ENCODE measurements around the gene AQR.

Gene AQR

GRCh38 chr15:34914317-34914716, 55.2 kb downstream of the AQR start:
- Histone ChIP-seq H3K4me1 (ENCODE audit: control insufficient read depth, insufficient read depth, low read length) (no peaks in the 10 kb centered on the region), H3K36me3 (ENCODE audit: control insufficient read depth, insufficient read depth, low read length) (peaks cover 95% of the 10 kb centered on the region), H3K27me3 (ENCODE audit: control insufficient read depth, insufficient read depth, low read length) (no peaks in the 10 kb centered on the region), H3K27ac (ENCODE audit: low read depth, low read length) (no peak overlapping the region), H3K9ac (ENCODE audit: low read depth, low read length) (no peak overlapping the region), H3K4me3 (ENCODE audit: low read depth, low read length) (no peak overlapping the region), H3K9me3 (ENCODE audit: control insufficient read depth, insufficient read depth, low read length) (no peaks in the 10 kb centered on the region)

- Histone ChIP-seq H3K9ac (ENCODE audit: low read depth, low read length) (no peak overlapping the region), H3K4me3 (ENCODE audit: low read depth, low read length) (no peak overlapping the region), H3K4me1 (ENCODE audit: control insufficient read depth, insufficient read depth, low read length) (no peaks in the 10 kb centered on the region), H3K36me3 (ENCODE audit: control insufficient read depth, insufficient read depth, low read length) (peaks cover 96% of the 10 kb centered on the region), H3K9me3 (ENCODE audit: control insufficient read depth, insufficient read depth, low read length) (no peaks in the 10 kb centered on the region), H3K27ac (ENCODE audit: low read depth, low read length) (no peak overlapping the region), H3K27me3 (ENCODE audit: control insufficient read depth, insufficient read depth, low read length) (no peaks in the 10 kb centered on the region)
Measured at GRCh38 chr15:34905047-34905446, 64.5 kb downstream of the AQR start.

GRCh38 chr15:34904527-34904926, 65.0 kb downstream of the AQR start:
- Histone ChIP-seq H3K27me3 (ENCODE audit: control insufficient read depth, insufficient read depth, low read length) (no peaks in the 10 kb centered on the region), H3K36me3 (ENCODE audit: control insufficient read depth, insufficient read depth, low read length) (peaks cover 96% of the 10 kb centered on the region), H3K27ac (ENCODE audit: low read depth, low read length) (no peak overlapping the region), H3K9me3 (ENCODE audit: control insufficient read depth, insufficient read depth, low read length) (no peaks in the 10 kb centered on the region), H3K9ac (ENCODE audit: low read depth, low read length) (no peak overlapping the region), H3K4me3 (ENCODE audit: low read depth, low read length) (no peak overlapping the region), H3K4me1 (ENCODE audit: control insufficient read depth, insufficient read depth, low read length) (no peaks in the 10 kb centered on the region)

- H3K9ac ChIP-seq (ENCODE audit: low read depth, low read length) = no peak overlapping the region
- H3K4me1 ChIP-seq (ENCODE audit: control insufficient read depth, insufficient read depth, low read length) = no peaks in the 10 kb centered on the region
- H3K27ac ChIP-seq (ENCODE audit: low read depth, low read length) = no peak overlapping the region
- peaks cover 92% of the 10 kb centered on the region for H3K36me3 ChIP-seq (ENCODE audit: control insufficient read depth, insufficient read depth, low read length)
- H3K9me3 ChIP-seq (ENCODE audit: control insufficient read depth, insufficient read depth, low read length) = no peaks in the 10 kb centered on the region
- H3K27me3 ChIP-seq (ENCODE audit: control insufficient read depth, insufficient read depth, low read length) = no peaks in the 10 kb centered on the region
- H3K4me3 ChIP-seq (ENCODE audit: low read depth, low read length) = no peak overlapping the region
Measured at GRCh38 chr15:34900748-34901147, 68.8 kb downstream of the AQR start.

GRCh38 chr15:34896183-34896582, 73.4 kb downstream of the AQR start:
- H3K9ac ChIP-seq (ENCODE audit: low read depth, low read length) = no peak overlapping the region
- no peak overlapping the region for H3K27ac ChIP-seq (ENCODE audit: low read depth, low read length)
- no peaks in the 10 kb centered on the region for H3K4me1 ChIP-seq (ENCODE audit: control insufficient read depth, insufficient read depth, low read length)
- no peaks in the 10 kb centered on the region for H3K27me3 ChIP-seq (ENCODE audit: control insufficient read depth, insufficient read depth, low read length)
- no peak overlapping the region for H3K4me3 ChIP-seq (ENCODE audit: low read depth, low read length)
- H3K36me3 ChIP-seq (ENCODE audit: control insufficient read depth, insufficient read depth, low read length) = peaks cover 90% of the 10 kb centered on the region
- H3K9me3 ChIP-seq (ENCODE audit: control insufficient read depth, insufficient read depth, low read length) = peaks cover 20% of the 10 kb centered on the region

- Histone ChIP-seq H3K36me3 (ENCODE audit: control insufficient read depth, insufficient read depth, low read length) (peaks cover 89% of the 10 kb centered on the region), H3K27ac (ENCODE audit: low read depth, low read length) (no peak overlapping the region), H3K9ac (ENCODE audit: low read depth, low read length) (no peak overlapping the region), H3K4me1 (ENCODE audit: control insufficient read depth, insufficient read depth, low read length) (no peaks in the 10 kb centered on the region), H3K27me3 (ENCODE audit: control insufficient read depth, insufficient read depth, low read length) (no peaks in the 10 kb centered on the region), H3K9me3 (ENCODE audit: control insufficient read depth, insufficient read depth, low read length) (peaks cover 20% of the 10 kb centered on the region), H3K4me3 (ENCODE audit: low read depth, low read length) (no peak overlapping the region)
Measured at GRCh38 chr15:34893967-34894366, 75.6 kb downstream of the AQR start.

- H3K4me3 ChIP-seq (ENCODE audit: low read depth, low read length) = no peak overlapping the region
- H3K4me1 ChIP-seq (ENCODE audit: control insufficient read depth, insufficient read depth, low read length) = no peaks in the 10 kb centered on the region
- peaks cover 20% of the 10 kb centered on the region for H3K9me3 ChIP-seq (ENCODE audit: control insufficient read depth, insufficient read depth, low read length)
- no peak overlapping the region for H3K9ac ChIP-seq (ENCODE audit: low read depth, low read length)
- H3K27ac ChIP-seq (ENCODE audit: low read depth, low read length) = no peak overlapping the region
- H3K36me3 ChIP-seq (ENCODE audit: control insufficient read depth, insufficient read depth, low read length) = peaks cover 95% of the 10 kb centered on the region
- H3K27me3 ChIP-seq (ENCODE audit: control insufficient read depth, insufficient read depth, low read length) = no peaks in the 10 kb centered on the region
Measured at GRCh38 chr15:34892963-34893591, 76.5 kb downstream of the AQR start.

- no peak overlapping the region for H3K4me3 ChIP-seq (ENCODE audit: low read depth, low read length)
- H3K27me3 ChIP-seq (ENCODE audit: control insufficient read depth, insufficient read depth, low read length) = no peaks in the 10 kb centered on the region
- H3K27ac ChIP-seq (ENCODE audit: low read depth, low read length) = no peak overlapping the region
- H3K4me1 ChIP-seq (ENCODE audit: control insufficient read depth, insufficient read depth, low read length) = no peaks in the 10 kb centered on the region
- H3K9ac ChIP-seq (ENCODE audit: low read depth, low read length) = no peak overlapping the region
- H3K9me3 ChIP-seq (ENCODE audit: control insufficient read depth, insufficient read depth, low read length) = peaks cover 20% of the 10 kb centered on the region
- H3K36me3 ChIP-seq (ENCODE audit: control insufficient read depth, insufficient read depth, low read length) = peaks cover 89% of the 10 kb centered on the region
Measured at GRCh38 chr15:34890424-34890823, 79.1 kb downstream of the AQR start.

GRCh38 chr15:34889476-34889875, 80.1 kb downstream of the AQR start:
- Histone ChIP-seq H3K27ac (ENCODE audit: low read depth, low read length) (no peak overlapping the region), H3K27me3 (ENCODE audit: control insufficient read depth, insufficient read depth, low read length) (no peaks in the 10 kb centered on the region), H3K9ac (ENCODE audit: low read depth, low read length) (no peak overlapping the region), H3K4me1 (ENCODE audit: control insufficient read depth, insufficient read depth, low read length) (no peaks in the 10 kb centered on the region), H3K9me3 (ENCODE audit: control insufficient read depth, insufficient read depth, low read length) (peaks cover 20% of the 10 kb centered on the region), H3K36me3 (ENCODE audit: control insufficient read depth, insufficient read depth, low read length) (peaks cover 91% of the 10 kb centered on the region), H3K4me3 (ENCODE audit: low read depth, low read length) (no peak overlapping the region)

- Histone ChIP-seq H3K27ac (ENCODE audit: low read depth, low read length) (no peak overlapping the region), H3K27me3 (ENCODE audit: control insufficient read depth, insufficient read depth, low read length) (no peaks in the 10 kb centered on the region), H3K4me3 (ENCODE audit: low read depth, low read length) (no peak overlapping the region), H3K36me3 (ENCODE audit: control insufficient read depth, insufficient read depth, low read length) (peaks cover 90% of the 10 kb centered on the region), H3K9ac (ENCODE audit: low read depth, low read length) (no peak overlapping the region), H3K4me1 (ENCODE audit: control insufficient read depth, insufficient read depth, low read length) (no peaks in the 10 kb centered on the region), H3K9me3 (ENCODE audit: control insufficient read depth, insufficient read depth, low read length) (no peaks in the 10 kb centered on the region)
Measured at GRCh38 chr15:34886134-34886533, 83.4 kb downstream of the AQR start.

- H3K9ac ChIP-seq (ENCODE audit: low read depth, low read length) = no peak overlapping the region
- H3K36me3 ChIP-seq (ENCODE audit: control insufficient read depth, insufficient read depth, low read length) = peaks cover 87% of the 10 kb centered on the region
- no peaks in the 10 kb centered on the region for H3K9me3 ChIP-seq (ENCODE audit: control insufficient read depth, insufficient read depth, low read length)
- no peaks in the 10 kb centered on the region for H3K4me1 ChIP-seq (ENCODE audit: control insufficient read depth, insufficient read depth, low read length)
- H3K4me3 ChIP-seq (ENCODE audit: low read depth, low read length) = no peak overlapping the region
- no peak overlapping the region for H3K27ac ChIP-seq (ENCODE audit: low read depth, low read length)
- no peaks in the 10 kb centered on the region for H3K27me3 ChIP-seq (ENCODE audit: control insufficient read depth, insufficient read depth, low read length)
Measured at GRCh38 chr15:34883633-34884032, 85.9 kb downstream of the AQR start.
